NCI-H2196 treated with DMSO at 0.1 percent for 48 hours (cell line): ENCODE measurements around the gene GRB2.
"Not testable (repeated sequence)": the region's sequence is repeated elsewhere in the genome, so short reads cannot be mapped to it uniquely, and the experiment has no call there.

Experiments
- DNase-seq: peaks from one replicate; lab custom pipeline; 2025; ENCODE audit not compliant: unreplicated experiment; lab: John Stamatoyannopoulos, UW

Gene GRB2

DNA sequence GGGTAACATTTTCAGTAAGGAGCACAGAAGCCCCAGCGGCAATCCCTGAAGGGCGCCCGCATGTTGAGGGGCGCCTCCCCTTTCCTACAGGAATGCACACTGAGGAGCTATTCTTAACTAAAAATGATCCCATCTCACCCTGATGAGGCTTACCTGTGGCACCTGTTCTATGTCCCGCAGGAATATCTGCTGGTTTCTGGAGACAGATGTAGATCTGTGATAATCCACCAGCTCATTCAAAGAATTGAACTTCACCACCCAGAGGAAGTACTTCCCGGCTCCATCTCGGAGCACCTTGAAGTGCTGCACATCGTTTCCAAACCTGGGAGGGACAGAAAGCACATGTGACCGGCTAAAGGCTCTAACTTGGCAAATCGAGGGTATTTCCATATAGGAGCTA, 84.0 kb downstream of the GRB2 start:
- DNase-seq: no peak

GRCh38 chr17:75319904-75320691, 85.4 kb downstream of the GRB2 start:
- DNase-seq: no peak

GRCh38 chr17:75318615-75319222, 86.8 kb downstream of the GRB2 start:
- no peak for DNase-seq

GRCh38 chr17:75318211-75318610, 87.3 kb downstream of the GRB2 start:
- DNase-seq: no peak

GRCh38 chr17:75317671-75318070, 87.8 kb downstream of the GRB2 start:
- DNase-seq: no peak

DNA sequence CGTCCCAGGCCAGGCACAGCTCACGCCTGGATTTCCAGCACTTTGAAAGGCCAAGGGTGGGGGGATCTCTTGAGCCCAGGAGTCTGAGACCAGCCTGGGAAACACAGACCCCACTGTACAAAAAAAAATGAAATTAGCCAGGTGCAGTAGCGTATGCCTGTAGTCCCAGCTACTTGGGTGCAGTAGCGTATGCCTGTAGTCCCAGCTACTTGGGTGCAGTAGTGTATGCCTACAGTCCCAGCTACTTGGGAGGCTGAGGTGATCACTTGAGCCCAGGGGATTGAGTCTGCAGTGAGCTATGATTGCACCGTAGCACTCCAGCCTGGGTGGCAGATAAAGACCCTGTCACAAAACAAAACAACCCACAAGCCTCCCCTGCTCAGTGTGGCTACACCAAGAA, 89.2 kb downstream of the GRB2 start:
- no peak for DNase-seq

DNA sequence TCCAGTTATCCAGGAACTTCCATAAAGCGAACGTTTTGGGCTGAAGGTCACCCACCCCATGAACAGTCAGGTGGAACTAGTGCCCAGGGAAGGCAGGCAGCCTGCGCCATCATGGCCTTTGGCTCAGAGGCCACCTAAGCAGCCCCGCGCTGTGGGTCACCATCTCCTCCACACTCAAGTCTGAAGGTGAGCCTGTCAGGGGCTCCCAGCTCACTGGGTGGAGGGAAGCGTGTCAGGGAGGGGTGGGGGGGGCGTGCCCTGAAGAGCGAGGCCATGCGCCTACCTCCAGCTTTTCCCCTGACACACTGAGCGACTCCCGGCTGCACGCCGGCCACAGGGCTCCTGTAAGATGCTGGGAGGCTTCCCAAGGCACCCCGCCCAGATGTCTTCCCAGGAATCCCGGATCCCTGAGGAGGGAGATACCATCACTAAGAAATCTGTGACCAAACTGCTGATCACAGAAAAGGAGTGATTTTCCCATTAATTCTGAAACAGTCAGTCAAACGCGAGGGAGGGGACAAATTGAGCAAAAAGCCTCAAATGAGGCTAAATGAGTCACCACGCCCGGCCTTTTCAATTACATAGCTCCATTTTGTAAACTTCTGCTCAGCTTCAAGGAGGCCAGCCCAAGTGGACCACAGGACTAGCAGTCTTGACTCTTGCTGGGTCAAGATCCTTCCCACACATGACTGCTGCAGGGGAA, 89.8 kb downstream of the GRB2 start:
- DNase-seq: no peak

- DNase-seq: no peak
Observed at GRCh38 chr17:75313941-75314551, 91.4 kb downstream of the GRB2 start.

DNA sequence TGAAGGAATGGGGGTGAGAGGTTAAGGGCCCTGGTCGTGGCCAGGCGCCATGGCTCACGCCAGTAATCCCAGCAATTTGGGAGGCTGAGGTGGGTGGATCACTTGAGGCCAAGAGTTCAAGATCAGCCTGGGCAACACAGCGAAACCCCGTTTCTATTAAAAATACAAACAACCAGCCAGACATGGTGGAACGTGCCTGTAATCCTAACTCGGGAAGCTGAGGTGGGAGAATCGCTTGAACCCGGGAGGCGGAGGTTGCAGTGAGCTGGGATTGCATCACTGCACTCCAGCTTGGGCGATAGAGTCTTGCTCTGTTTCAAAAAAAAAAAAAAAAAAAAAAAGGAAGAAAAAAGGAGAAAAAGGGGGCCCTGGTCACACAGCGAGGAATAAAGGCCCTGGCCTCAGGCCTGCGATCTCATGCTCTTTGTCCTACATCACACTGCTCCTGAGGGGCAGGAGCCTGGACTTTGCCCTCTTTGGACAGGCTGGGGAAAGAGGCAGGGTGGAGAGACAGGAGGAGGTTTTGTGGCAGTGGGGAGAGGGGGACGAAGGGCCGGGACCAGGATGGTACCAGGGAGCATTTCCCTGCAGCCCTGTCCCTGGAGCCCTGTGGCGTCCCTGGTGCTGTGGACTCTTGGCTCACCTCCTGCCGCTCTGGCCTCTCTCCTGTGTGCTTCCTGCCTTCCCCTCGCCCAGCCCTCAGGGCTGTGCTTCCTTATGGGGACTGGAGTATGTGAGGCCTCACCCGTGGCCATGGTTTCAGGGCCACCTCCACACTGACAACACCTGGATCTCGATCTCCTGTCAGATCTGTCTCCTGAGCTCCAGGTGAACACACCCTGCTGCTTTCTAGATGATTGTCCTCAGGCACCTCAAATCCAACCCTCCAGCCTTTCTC, 96.5 kb downstream of the GRB2 start:
- DNase-seq: no peak

- no peak for DNase-seq
Observed at GRCh38 chr17:75307957-75308731, 97.3 kb downstream of the GRB2 start.

DNA sequence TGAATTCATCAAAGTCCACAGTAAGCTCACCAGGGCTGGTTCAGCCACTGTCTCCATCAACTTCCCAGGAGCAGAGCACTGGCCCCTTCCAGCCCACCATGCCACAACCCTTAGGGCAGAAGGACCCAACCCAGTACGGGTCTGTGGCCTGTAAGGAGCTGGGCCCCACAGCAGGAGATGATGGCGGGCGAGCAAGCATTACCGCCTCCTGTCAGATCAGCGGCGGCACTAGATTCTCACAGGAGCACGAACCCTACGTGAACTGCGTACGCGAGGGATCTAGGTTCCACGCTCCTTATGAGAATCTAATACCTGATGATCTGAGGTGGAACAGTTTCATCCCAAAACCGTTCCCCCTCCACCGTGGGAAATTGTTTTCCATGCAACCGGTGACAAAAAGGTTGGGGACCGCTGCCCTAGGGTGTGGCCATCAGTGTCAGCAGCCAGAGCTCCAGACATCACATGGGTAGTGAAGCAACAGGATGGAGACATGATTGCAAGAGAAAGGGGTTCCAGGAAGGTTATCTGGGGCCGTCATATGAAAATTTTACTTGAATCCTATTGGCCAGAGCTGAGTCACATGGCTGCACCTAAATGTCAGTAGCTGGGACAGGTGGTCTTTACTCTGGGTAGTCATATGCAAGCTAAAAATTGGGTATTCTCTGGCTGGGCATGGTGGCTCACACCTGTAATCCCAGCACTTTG, 103.8 kb downstream of the GRB2 start:
- DNase-seq: no peak

GRCh38 chr17:75301049-75301448, 104.4 kb downstream of the GRB2 start:
- DNase-seq: no peak

DNA sequence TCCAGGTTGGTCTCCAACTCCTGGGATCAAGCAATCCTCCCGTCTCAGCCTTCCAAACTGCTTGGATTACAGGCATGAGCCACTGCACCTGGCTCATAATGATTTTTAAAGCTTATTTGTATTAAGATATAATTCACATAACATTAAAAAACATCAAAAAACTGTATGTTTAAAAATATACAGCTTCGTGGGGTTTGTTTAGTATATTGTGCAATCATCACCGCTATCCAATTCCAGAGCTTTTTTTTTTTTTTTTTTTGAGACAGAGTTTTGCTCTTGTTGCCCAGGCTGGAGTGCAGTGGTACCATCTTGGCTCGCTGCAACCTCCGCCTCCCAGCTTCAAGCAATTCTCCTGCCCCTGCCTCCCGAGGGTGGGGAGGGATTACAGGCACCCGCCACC, 105.2 kb downstream of the GRB2 start:
- DNase-seq: no peak

- no peak for DNase-seq
Observed at GRCh38 chr17:75295201-75296158, 110.0 kb downstream of the GRB2 start.

GRCh38 chr17:75292810-75293448, 112.5 kb downstream of the GRB2 start:
- DNase-seq: not testable (repeated sequence)

DNA sequence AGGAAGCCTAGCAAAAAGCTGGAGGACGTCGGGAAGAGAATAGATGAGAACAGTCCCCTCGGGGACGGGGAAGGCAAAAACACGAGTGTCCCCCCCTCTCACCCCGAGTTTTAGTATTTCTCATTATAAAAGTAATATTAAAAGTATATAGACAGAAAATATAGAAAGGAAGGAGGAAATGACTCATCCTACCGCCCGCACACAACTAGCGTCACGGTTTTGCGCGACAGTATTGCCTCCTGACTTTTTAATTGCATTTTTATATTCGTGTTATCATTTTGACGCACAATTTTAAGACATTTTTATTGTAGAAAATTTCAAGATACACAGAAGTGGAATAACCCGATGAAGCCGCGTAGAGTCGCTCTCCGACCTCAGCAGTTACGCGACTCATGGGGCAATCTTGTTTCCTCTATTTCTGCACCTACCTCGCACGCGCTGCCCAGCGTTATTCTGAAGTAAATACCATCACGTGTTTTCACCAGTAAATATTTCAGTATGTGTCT, 115.6 kb downstream of the GRB2 start:
- peak; percentile 37 for DNase-seq

GRCh38 chr17:75289115-75289831, 116.2 kb downstream of the GRB2 start, which contains the start of gene SLC25A19:
TSS of gene SLC25A19 (minus strand) at chr17:75289433. CDS start at chr17:75286764, 2,669 bp downstream.
- peak; percentile 98 for DNase-seq
